HepG2 (cell line): ENCODE results near the gene AMZ1. TPM values are rescaled to one million over a fixed set of nuclear protein-coding genes. Genes with fewer than 3 reads are reported as not detected.

Experiments
- ATAC-seq: fragments of 200-7000 bp; cut with Tn5 transposase; 3 replicates; pipeline ENCODE4 v1.9.1; 2020; ENCODE audit warnings: mild to moderate bottlenecking, moderate library complexity
- BruUV-seq: library from RNA; stranded (reverse); fragments of 400-500 nt; replicated peaks from 2 replicates; lab custom pipeline; 2021; lab: Mats Ljungman, UMichigan
- CTCF ChIA-PET: fragments of 300-600 bp; formaldehyde crosslinking; extraction: SDS; loops from one replicate; lab custom pipeline; 2021; ENCODE audit warnings: low total read pairs, inconsistent platforms, low intra/inter-chr PET ratio; lab: Yijun Ruan, JAX
- POLR2A ChIA-PET: fragments of 350-600 bp; sonication (Branson Sonifier 250); formaldehyde crosslinking; loops from one replicate; lab custom pipeline; 2020; ENCODE audit warnings: antibody characterized with exemption, inconsistent platforms; lab: Yijun Ruan, JAX
- DNase-seq: peaks from one replicate; pipeline ENCODE4 v3.0.0-alpha.2; 2015; ENCODE audit warnings: low spot score
- FAIRE-seq: peaks from 3 replicates; lab custom pipeline; 2011; peaks lifted over from hg19 to GRCh38; lab: Jason Lieb, UNC
- H2AFZ ChIP-seq: one replicate; pipeline ENCODE4 v1.6.1; 2011; ENCODE audit warnings: low read length, inconsistent platforms
- H3K27ac ChIP-seq: fragments of 300-600 bp; 3 replicates; pipeline ENCODE4 v1.8.0; 2011; ENCODE audit warnings: mixed run types, mild to moderate bottlenecking, mixed read lengths, low read length, inconsistent platforms; ENCODE audit not compliant: insufficient read depth; ENCODE audit errors: extremely low read length
- H3K27me3 ChIP-seq, 2 experiments: fragments of 200-600 bp in 1 of 2; 2 replicates in 1 of 2; 3 replicates in 1 of 2; pipeline versions ENCODE4 v1.6.0 to v1.8.0; 2011; ENCODE audit warnings: low read length in 2 of 2, mild to moderate bottlenecking in 2 of 2, moderate library complexity in 2 of 2, inconsistent platforms in 1 of 2; ENCODE audit not compliant: insufficient read depth in 2 of 2, control insufficient read depth in 1 of 2
- H3K36me3 ChIP-seq, 2 experiments: fragments of 200-600 bp in 1 of 2; replicated peaks in 1 of 2; 2 replicates in 1 of 2; 3 replicates in 1 of 2; pipeline versions ENCODE4 v1.5.1 to v1.8.0; 2011; ENCODE audit warnings: low read length in 2 of 2, inconsistent platforms in 1 of 2; ENCODE audit not compliant: insufficient read depth in 2 of 2, control insufficient read depth in 1 of 2
- H3K4me1 ChIP-seq: 2 replicates; pipeline ENCODE4 v1.5.1; 2012; ENCODE audit warnings: low read length, inconsistent platforms; ENCODE audit not compliant: insufficient read depth
- H3K4me2 ChIP-seq: 2 replicates; pipeline ENCODE4 v1.6.0; 2011; ENCODE audit warnings: low read depth, low read length, inconsistent platforms
- H3K4me3 ChIP-seq, 3 experiments: fragments of 200-600 bp in 1 of 3; sonication (generic), shearing (Covaris generic) in 1 of 3; replicated peaks in 1 of 3; 2 replicates each; pipeline ENCODE4 v1.5.1; 2011 to 2016; ENCODE audit warnings: low read length in 3 of 3, inconsistent platforms in 2 of 3, low read depth in 2 of 3, mild to moderate bottlenecking in 2 of 3, control low read depth in 1 of 3, mixed read lengths in 1 of 3; ENCODE audit not compliant: insufficient read depth in 1 of 3
- H3K79me2 ChIP-seq: one replicate; pipeline ENCODE4 v1.6.1; 2011; ENCODE audit warnings: low read length, inconsistent platforms; ENCODE audit not compliant: insufficient read depth
- H3K9ac ChIP-seq: 2 replicates; pipeline ENCODE4 v1.6.0; 2011; ENCODE audit warnings: mild to moderate bottlenecking, low read depth, low read length, inconsistent platforms; ENCODE audit not compliant: insufficient read depth
- H3K9me3 ChIP-seq: 2 replicates; pipeline ENCODE4 v1.5.1; 2012; ENCODE audit warnings: mild to moderate bottlenecking, low read length
- H4K20me1 ChIP-seq: 2 replicates; pipeline ENCODE4 v1.6.0; 2011; ENCODE audit warnings: inconsistent platforms, mild to moderate bottlenecking, low read length, moderate library complexity; ENCODE audit not compliant: insufficient read depth
- AGO2 ChIP-seq: fragments of 200-400 bp; formaldehyde crosslinking; optimal IDR thresholded peaks from 2 replicates; pipeline ENCODE3; 2017; ENCODE audit warnings: mild to moderate bottlenecking, low read depth, low read length, moderate library complexity
- HNRNPL ChIP-seq: fragments of 200-400 bp; formaldehyde crosslinking; IDR thresholded peaks from 2 replicates; pipeline ENCODE4 v1.6.1; 2017; ENCODE audit warnings: mild to moderate bottlenecking, low read depth, low read length
- POLR2A ChIP-seq, 2 experiments: IDR thresholded peaks; 2 replicates each; pipeline ENCODE4 v1.6.1; 2011; ENCODE audit warnings: low read depth in 2 of 2, low read length in 2 of 2, mild to moderate bottlenecking in 1 of 2, moderate library complexity in 1 of 2; ENCODE audit not compliant: insufficient read depth in 1 of 2
- POLR2AphosphoS2 ChIP-seq: IDR thresholded peaks from 2 replicates; pipeline ENCODE4 v1.6.1; 2011; ENCODE audit warnings: low read depth, low read length, improper control_type of control experiment
- WGBS: methylation state at CpG from one replicate; pipeline ENCODE4 v1.1.6; 2017; ENCODE audit warnings: low lambda C conversion rate; 5-methylcytosine and 5-hydroxymethylcytosine counted together
- in situ Hi-C: cut with HindIII; loops from 2 replicates; pipeline ENCODE4 v1.10.0; 2017; ENCODE audit warnings: low pct_unique_long_range_greater_than_20kb; ENCODE audit not compliant: extremely low pct_ligation_motif_present
- intact Hi-C: fragments of 100-400 bp; cut with micrococcal nuclease; formaldehyde crosslinking; loops from one replicate; pipeline ENCODE4 v1.10.0; 2022; ENCODE audit not compliant: unreplicated experiment
- polyA plus RNA-seq, 8 experiments: library from polyadenylated mRNA; depleted of rRNA in 3 of 8; stranded (reverse) in 7 of 8; unstranded in 1 of 8; fragments of >200 nt; fragmentation: Illumina TruSeq in 4 of 8; extraction: Trizol in 4 of 8; gene quantifications; 2 replicates each; pipeline versions ENCODE4 v1.2.1 to v1.2.3, GENCODE V29; 2011 to 2016; ENCODE audit warnings: low read depth in 4 of 8, missing spikeins in 1 of 8, mixed read lengths in 1 of 8; ENCODE audit not compliant: insufficient read depth in 1 of 8
- total RNA-seq, 5 experiments: library from RNA; depleted of rRNA; stranded (reverse); fragments of >200 nt; fragmentation: Illumina TruSeq; extraction: Trizol; gene quantifications; 2 replicates each; pipeline ENCODE4 v1.2.3, GENCODE V29; 2016; ENCODE audit warnings: low read depth in 1 of 5

AMZ1 gene
- total and polyA plus RNA-seq, 2 of the 13 experiments (the other 11 are each of a cell fraction or from before 2014, with no cell fraction given), result 0.03 TPM; not detected in 1

DNA sequence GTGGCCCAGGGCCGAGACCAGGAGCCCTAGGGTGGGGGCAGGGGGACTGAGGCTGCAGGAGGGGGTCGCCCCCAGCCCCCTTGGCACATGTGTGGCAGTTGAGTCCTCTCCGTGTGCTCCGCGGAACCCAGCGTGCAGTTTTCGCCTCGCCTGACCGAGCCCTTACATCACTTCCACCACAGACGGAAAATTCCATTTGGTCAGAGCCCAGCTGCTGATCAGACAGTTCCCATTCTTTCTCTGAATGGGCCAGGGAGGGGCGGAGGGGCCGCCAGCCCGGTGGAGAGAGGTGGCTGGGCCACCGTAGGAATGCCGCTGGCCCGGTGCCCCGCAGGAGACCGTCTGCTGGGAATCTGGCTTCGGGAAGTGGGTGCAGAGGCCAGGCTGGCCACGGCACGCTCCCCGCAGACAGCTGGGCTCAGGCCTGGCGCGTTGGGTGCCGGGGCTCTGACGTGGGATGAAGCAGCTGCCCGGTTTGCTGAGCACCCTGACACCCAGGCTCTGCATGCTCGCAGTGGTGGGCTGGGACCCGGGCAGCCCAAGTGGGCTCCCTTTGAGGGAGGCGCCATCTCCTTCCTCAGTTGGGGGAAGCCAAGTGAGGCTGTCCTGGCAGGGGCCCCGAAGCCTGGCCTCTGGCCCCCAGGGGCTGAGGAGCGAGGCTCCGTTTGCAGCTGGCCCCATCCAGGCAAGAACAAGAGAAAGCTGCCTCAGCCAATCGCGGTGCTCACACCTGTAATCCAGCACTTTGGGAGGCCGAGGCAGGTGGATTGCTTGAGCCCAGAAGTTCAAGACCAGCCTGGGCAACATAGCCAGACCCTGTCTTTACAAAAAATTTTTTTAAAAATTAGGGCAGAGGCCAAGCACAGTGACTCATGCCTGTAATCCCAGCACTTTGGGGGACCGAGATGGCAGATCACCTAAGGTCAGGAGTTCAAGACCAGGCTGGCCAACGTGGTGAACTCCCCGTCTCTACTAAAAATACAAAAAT is 46.3 kb upstream of the AMZ1 start (continued):
- no peak for TF ChIP-seq POLR2AphosphoS2

DNA sequence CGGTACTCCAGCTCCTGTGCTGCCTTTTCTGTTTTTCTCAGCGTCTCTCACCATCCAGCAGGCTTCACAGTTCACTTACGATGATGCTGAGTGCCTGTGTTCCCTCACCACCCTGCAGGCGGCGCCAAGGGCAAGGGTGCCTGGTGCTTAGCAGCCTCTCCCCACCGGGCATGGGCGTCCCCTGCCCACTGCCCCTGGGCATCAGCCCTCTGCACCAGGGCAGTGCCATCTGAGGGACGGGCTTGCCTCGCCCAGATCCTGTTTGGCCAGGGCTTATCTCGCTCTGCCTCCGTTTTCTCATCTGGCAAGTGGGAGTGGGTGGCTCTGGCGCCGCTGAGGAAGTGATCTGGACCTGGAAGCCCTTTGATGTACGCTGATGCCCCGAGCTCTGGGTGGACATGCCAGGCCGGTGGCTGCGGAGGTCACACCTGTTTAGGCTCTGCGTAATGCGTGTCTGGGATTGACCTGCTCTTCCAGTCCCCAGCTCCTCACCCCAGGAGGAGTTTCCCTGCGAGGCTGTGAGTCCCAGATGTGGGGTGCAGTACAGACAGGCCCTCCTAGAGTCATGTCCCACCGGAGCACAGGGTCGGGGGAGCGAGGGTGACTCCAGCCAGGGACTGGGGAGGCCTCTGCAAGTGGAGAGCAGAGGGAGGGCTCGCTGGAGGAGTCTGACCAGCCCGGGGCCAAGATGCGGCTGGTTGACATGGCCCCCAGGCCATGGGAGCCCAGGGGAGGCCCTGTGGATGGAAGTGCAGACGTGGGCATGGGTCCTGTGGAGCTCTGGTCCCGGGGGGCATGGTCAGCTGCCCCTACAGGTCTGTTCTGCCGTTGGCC is 44.4 kb upstream of the AMZ1 start:
- in situ Hi-C loops, result loop anchor here (10.0 kb wide), 1 partner anchor 79 kb away; no protein-coding TSS in a partner anchor
- H3K4me2 ChIP-seq, result no peak overlapping the region
- DNase-seq (no peak), FAIRE-seq (no peak), ATAC-seq (no peak)
- H3K79me2 ChIP-seq, result peaks cover 39% of the 10 kb centered on the region
- ChIA-PET POLR2A (interaction anchor here (1.5 kb wide), 1 partner anchor 14 kb away, joined by 3 read pairs; no protein-coding TSS in a partner anchor), CTCF (no interaction called here)
- no TSS peak for BruUV-seq
- H3K27me3 ChIP-seq, result no peaks in the 10 kb centered on the region
- H4K20me1 ChIP-seq, result peaks cover 34% of the 10 kb centered on the region; the same call in 1 of the 2 replicates
- intact Hi-C loops, result no loop called here
- TF ChIP-seq HNRNPL (peak; percentile 93), AGO2 (peak; percentile 75), POLR2A (IDR thresholded peaks at IDR 0.05; ENCODE audit: insufficient read depth in 1 of 2, low read depth in 2 of 2, low read length in 2 of 2) (no peak)
- no peak overlapping the region for H3K27ac ChIP-seq
- H3K36me3 ChIP-seq, result peaks cover 16 to 32% of the 10 kb centered on the region in 2 experiments; a peak in 4 of 5 replicates
- H3K4me3 ChIP-seq, result no peak overlapping the region
- no peak overlapping the region for H3K9ac ChIP-seq
- H3K4me1 ChIP-seq, result peaks cover 48% of the 10 kb centered on the region
- no peaks in the 10 kb centered on the region for H3K9me3 ChIP-seq
- no peak overlapping the region for H2AFZ ChIP-seq
- 92% methylated on average over 20 of the region's 29 CpGs for WGBS
